GM06990 (cell line): ENCODE data around the gene CATSPER3.
"Not testable (repeated sequence)": the region's sequence is repeated elsewhere in the genome, so short reads cannot be mapped to it uniquely, and the experiment has no call there.

Experiments used
- DNase-seq: peaks from one replicate; pipeline ENCODE4 v3.0.0-alpha.2; 2011; ENCODE audit not compliant: insufficient read length; ENCODE audit errors: extremely low read depth
- H3K27me3 ChIP-seq: replicated peaks from 2 replicates; pipeline ENCODE4 v1.6.0; 2011; ENCODE audit warnings: low read length; ENCODE audit not compliant: control insufficient read depth, insufficient read depth
- H3K36me3 ChIP-seq: 2 replicates; pipeline ENCODE4 v1.5.1; 2011; ENCODE audit warnings: low read length; ENCODE audit not compliant: control insufficient read depth, insufficient read depth
- H3K4me3 ChIP-seq: replicated peaks from 2 replicates; pipeline ENCODE4 v1.5.1; 2011; ENCODE audit warnings: low read depth, mild to moderate bottlenecking, control low read depth, low read length
- CTCF ChIP-seq: IDR thresholded peaks from 2 replicates; pipeline ENCODE4 v1.5.1; 2011; ENCODE audit warnings: low read length, control low read depth, mild to moderate bottlenecking, inconsistent platforms; ENCODE audit not compliant: insufficient read depth, poor library complexity, severe bottlenecking

Gene CATSPER3

DNA sequence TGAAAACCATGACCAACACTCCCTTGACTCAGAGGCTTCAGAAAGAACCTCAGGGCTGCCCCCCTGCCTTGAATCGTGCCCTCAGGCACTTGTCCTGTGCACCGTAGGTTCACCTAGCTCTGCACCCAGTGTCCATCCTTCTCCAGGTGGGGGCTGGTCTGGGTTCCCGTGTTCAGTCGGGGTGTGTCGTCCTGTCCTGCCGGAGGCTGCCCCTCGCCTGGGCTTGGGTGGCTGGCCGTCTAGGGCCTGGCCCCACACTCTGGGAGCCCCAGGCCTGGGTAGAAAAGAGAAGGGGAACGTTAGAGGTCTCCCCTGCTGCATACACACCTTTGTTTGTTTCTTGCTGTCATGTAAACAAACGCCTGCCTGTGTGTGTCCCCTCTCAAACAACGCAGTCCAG lies 29.3 kb downstream of the CATSPER3 start:
- TF ChIP-seq CTCF, result no peak
- no peak overlapping the region for H3K4me3 ChIP-seq
- H3K36me3 ChIP-seq, result no peaks in the 10 kb centered on the region
- no peak for DNase-seq
- H3K27me3 ChIP-seq, result no peaks in the 10 kb centered on the region; the same call in 1 of the 2 replicates

DNA sequence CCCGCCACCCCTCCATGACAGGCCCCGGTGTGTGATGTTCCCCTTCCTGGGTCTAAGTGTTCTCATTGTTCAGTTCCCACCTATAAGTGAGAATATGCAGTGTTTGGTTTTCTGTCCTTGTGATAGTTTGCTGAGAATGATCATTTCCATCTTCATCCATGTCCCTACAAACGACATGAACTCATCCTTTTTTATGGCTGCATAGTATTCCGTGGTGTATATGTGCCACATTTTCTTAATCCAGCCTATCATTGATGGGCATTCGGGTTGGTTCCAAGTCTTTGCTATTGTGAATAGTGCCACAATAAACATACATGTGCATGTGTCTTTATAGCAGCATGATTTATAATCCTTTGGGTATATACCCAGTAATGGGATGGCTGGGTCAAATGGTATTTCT lies 30.4 kb downstream of the CATSPER3 start:
- not testable (repeated sequence) for H3K27me3 ChIP-seq, DNase-seq, H3K36me3 ChIP-seq, H3K4me3 ChIP-seq

GRCh38 chr5:135004376-135004775 lies 36.7 kb downstream of the CATSPER3 start:
- TF ChIP-seq CTCF, result no peak
- no peaks in the 10 kb centered on the region for H3K36me3 ChIP-seq

GRCh38 chr5:135005076-135005475 lies 37.4 kb downstream of the CATSPER3 start:
- H3K36me3 ChIP-seq, result no peaks in the 10 kb centered on the region
- no peaks in the 10 kb centered on the region; the same call in 1 of the 2 replicates for H3K27me3 ChIP-seq
- no peak overlapping the region for H3K4me3 ChIP-seq
- TF ChIP-seq CTCF, result no peak
- DNase-seq, result no peak

More at GRCh38 chr5:135004376-135004775, 36.7 kb downstream of the CATSPER3 start:
- Histone ChIP-seq H3K4me3 (no peak overlapping the region), H3K27me3 (no peaks in the 10 kb centered on the region; the same call in 1 of the 2 replicates)
- no peak for DNase-seq

GRCh38 chr5:135007305-135007704 lies 39.6 kb downstream of the CATSPER3 start:
- no peak for TF ChIP-seq CTCF

DNA sequence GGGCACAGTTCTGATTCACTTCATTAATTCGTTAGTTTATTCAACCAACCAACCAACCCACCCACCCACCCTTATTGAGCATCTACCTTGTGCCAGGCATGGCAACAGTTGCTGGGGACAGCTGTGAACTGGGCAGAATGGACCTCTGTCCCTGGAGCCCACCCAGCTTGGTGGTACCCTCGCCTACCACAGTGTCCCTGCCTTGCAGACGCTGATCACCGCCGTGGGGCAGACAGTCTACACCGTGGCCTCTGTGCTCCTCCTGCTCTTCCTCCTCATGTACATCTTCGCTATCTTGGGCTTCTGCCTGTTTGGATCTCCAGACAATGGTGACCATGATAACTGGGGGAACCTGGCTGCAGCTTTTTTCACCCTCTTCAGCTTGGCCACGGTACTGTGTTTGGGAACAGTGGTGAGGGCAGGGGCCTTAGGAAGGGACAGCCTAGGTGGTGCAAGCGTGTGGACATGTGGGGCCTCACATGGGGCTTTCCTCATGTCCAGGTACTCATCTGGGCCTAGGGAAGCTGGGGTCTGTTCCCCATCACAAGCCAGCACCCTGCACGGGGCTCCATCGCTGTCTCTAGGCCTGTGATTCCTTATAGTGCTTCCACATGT lies 40.1 kb downstream of the CATSPER3 start:
- Histone ChIP-seq H3K36me3 (no peaks in the 10 kb centered on the region), H3K4me3 (no peak overlapping the region), H3K27me3 (no peaks in the 10 kb centered on the region; the same call in 1 of the 2 replicates)
- no peak for TF ChIP-seq CTCF
- DNase-seq, result no peak

More at GRCh38 chr5:135007305-135007704, 39.6 kb downstream of the CATSPER3 start:
- Histone ChIP-seq H3K4me3 (no peak overlapping the region), H3K36me3 (no peaks in the 10 kb centered on the region), H3K27me3 (no peaks in the 10 kb centered on the region; the same call in 1 of the 2 replicates)
- no peak for DNase-seq
